ENCODE measurements around the gene SLAMF7.
"Not testable (repeated sequence)": the region's sequence is repeated elsewhere in the genome, so short reads cannot be mapped to it uniquely, and the experiment has no call there.

The SLAMF7 gene

DNA sequence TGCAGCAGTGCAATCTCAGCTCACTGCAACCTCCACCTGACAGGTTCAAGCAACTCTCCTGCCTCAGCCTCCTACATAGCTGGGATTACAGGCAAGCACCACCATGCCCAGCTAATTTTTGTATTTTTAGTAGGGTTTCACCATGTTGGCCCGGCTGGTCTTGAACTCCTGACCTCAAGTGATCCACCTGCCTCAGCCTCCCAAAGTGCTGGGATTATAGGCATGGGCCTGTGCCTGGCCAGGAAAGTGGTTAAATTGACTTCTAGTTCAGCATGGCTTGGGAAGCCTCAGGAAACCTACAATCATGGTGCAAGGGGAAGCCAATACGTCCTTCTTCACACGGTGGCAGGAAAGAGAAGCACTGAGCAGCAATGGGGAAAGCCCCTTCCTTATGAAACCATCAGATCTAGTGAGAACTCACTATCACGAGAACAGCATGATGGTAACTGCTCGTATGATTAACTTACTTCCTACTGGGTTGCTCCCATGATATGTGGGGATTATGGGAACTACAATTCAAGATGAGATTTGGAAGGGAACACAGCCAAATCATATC lies 26.4 kb upstream of the SLAMF7 start:
- not testable (repeated sequence) for H3K27ac Mint-ChIP-seq; H3K4me3 Mint-ChIP-seq; H3K36me3 Mint-ChIP-seq (ENCODE audit: low read depth); H3K27me3 Mint-ChIP-seq; H3K9me3 Mint-ChIP-seq
- H3K4me1 Mint-ChIP-seq (ENCODE audit: low read depth): peaks cover 56% of the 10 kb centered on the region

DNA sequence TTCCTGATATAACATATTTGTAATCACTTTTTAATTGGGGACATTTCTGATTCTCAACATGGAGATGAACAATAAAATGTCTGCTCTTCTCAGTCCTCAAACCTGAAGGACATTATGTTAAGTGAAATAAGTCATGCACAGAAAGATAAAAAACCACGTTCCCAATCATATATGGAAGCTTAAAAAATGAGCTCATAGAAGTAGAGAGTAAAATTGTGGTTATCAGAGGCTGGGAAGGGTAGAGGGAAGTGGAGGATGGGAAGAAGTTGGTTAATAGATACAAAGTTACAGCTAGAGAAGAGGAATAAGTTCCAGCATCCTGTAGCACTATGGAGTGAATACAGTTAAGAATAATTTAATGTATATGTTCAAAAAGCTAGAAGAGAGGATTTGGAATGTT lies 25.9 kb upstream of the SLAMF7 start:
- H3K27ac Mint-ChIP-seq: no peak overlapping the region
- no peak overlapping the region for H3K4me3 Mint-ChIP-seq
- no peaks in the 10 kb centered on the region for H3K9me3 Mint-ChIP-seq
- no peaks in the 10 kb centered on the region for H3K27me3 Mint-ChIP-seq
- H3K4me1 Mint-ChIP-seq (ENCODE audit: low read depth): peaks cover 62% of the 10 kb centered on the region
- no peaks in the 10 kb centered on the region for H3K36me3 Mint-ChIP-seq (ENCODE audit: low read depth)

DNA sequence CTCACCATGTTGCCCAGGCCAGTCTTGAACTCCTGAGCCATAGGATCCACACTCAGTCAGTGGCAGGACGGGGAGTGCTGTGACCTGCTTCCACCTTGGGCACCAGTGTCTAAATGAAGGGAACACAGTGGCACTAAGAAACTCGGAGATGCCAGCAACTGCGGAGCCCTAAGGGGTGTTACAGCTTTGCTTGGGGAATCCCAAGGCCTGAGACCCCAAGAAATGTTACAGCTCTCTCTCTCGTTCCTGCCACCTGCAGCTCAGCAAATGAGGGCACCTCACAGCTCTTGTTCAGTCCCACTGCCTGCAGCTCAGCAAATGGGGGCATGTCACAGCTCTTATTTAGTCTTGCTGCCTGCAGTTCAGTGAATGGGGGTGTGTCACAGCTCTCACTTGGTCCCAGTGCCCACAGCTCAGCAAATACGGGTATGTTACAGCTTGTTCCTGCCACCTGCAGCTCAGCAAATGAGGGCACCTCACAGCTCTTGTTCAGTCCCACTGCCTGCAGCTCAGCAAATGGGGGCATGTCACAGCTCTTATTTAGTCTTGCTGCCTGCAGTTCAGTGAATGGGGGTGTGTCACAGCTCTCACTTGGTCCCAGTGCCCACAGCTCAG lies 24.9 kb upstream of the SLAMF7 start:
- not testable (repeated sequence) for H3K27ac Mint-ChIP-seq
- peaks cover 67% of the 10 kb centered on the region for H3K4me1 Mint-ChIP-seq (ENCODE audit: low read depth)
- H3K4me3 Mint-ChIP-seq: peak overlapping the region; percentile 3

DNA sequence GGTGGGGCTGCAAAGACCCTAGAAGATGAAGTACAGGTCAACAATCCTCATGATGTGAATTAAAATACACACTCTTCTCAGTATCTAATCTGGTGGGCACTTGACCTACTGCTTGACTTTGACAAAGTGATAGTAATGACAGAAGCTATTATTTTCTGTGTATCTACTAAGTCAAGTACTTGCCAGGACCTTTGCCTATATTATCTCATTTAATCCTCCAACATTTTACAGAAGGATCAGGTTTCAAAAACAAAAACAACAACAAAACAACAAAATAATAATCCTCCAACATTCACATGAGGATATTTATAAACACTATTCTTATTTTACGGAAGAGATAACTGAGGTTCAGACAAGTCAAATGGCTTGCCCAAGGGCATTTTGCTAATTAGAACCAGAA lies 23.0 kb upstream of the SLAMF7 start:
- Mint-ChIP-seq H3K27ac (no peak overlapping the region), H3K27me3 (no peaks in the 10 kb centered on the region), H3K36me3 (ENCODE audit: low read depth) (no peaks in the 10 kb centered on the region), H3K9me3 (no peaks in the 10 kb centered on the region), H3K4me3 (no peak overlapping the region), H3K4me1 (ENCODE audit: low read depth) (peaks cover 80% of the 10 kb centered on the region)

More for the DNA sequence above, 24.9 kb upstream of the SLAMF7 start:
- not testable (repeated sequence) for H3K36me3 Mint-ChIP-seq (ENCODE audit: low read depth); H3K9me3 Mint-ChIP-seq; H3K27me3 Mint-ChIP-seq

DNA sequence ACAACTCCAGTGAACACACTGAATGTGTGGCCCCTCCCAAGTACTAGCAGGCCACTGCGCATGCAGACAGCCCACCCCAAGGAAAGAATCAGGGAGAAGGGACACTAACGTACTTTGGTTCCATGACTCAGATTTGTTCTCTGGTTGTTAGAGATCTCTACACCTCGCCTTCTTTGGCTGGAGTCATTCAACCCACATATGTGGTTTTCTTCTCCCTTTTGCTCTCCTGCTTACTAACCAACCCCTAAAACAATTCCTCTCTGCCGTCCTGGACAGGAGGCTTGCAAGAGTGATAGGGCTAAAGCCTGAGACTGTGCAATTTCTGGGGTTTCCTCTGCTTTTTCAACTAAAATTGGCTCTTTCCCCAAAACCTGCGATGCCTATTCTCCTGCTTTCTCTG lies 21.7 kb upstream of the SLAMF7 start:
- H3K27ac Mint-ChIP-seq: peak overlapping the region; percentile 6
- H3K4me3 Mint-ChIP-seq: no peak overlapping the region
- H3K27me3 Mint-ChIP-seq: no peaks in the 10 kb centered on the region
- H3K4me1 Mint-ChIP-seq (ENCODE audit: low read depth): peaks cover 77% of the 10 kb centered on the region
- H3K9me3 Mint-ChIP-seq: no peaks in the 10 kb centered on the region
- H3K36me3 Mint-ChIP-seq (ENCODE audit: low read depth): no peaks in the 10 kb centered on the region

DNA sequence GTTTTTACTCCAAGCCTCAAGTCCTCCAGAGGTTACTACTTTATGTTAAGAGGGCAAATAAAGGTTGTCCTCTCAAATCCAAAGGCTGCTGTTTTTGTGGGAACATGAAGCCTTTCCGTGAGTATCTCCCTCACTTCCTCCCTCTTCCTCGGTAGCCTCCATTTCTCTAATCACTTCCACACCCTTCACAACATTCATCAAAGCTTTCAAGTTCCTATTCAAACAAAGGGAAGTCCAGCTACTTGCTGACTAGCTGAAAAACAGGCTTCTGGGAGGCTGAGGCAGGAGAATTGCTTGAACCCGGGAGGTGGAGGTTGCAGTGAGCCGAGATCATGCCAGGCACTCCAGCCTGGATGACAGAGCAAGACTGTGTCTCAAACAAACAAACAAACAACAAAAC lies 20.8 kb upstream of the SLAMF7 start:
- no peaks in the 10 kb centered on the region for H3K27me3 Mint-ChIP-seq
- no peaks in the 10 kb centered on the region for H3K36me3 Mint-ChIP-seq (ENCODE audit: low read depth)
- peaks cover 77% of the 10 kb centered on the region for H3K4me1 Mint-ChIP-seq (ENCODE audit: low read depth)
- H3K9me3 Mint-ChIP-seq: no peaks in the 10 kb centered on the region
- no peak overlapping the region for H3K27ac Mint-ChIP-seq
- no peak overlapping the region for H3K4me3 Mint-ChIP-seq

DNA sequence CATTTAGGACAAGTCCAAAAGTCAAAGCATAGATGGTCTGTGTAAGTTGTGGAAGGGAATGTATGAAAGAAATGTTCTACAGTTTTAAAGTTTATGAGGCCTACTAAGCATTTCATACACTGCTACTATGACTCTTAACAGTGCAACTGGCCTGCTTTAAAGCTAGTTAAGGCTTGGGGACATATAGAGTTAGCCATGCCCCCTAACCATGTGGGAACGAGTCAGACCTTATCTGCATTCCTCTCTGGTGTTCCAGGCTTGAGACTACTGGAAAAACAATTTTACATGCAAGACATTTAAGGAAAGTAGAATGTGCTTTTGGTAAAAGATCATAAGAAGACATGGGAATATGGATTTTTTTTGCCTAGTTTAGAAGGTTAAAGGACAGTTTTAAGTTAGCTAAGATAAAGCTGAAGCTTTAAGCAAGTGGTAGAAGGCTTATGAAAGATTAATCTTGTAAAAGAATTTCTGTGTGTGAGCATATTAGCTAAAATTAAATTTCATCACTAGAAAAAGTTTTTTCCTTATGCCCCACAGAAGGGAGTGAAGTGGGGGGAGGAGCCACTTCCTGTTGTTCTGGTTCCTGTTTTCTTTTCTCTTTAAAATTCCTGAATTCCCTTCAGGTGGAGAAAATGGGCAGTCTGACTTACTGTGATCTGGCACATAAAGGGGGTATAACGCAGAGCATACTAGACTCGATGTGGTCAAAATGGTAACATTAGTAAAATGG lies 18.5 kb upstream of the SLAMF7 start:
- Mint-ChIP-seq H3K4me1 (ENCODE audit: low read depth) (peaks cover 70% of the 10 kb centered on the region), H3K27ac (peak overlapping the region; percentile 54), H3K9me3 (no peaks in the 10 kb centered on the region), H3K4me3 (no peak overlapping the region), H3K36me3 (ENCODE audit: low read depth) (no peaks in the 10 kb centered on the region), H3K27me3 (no peaks in the 10 kb centered on the region)

DNA sequence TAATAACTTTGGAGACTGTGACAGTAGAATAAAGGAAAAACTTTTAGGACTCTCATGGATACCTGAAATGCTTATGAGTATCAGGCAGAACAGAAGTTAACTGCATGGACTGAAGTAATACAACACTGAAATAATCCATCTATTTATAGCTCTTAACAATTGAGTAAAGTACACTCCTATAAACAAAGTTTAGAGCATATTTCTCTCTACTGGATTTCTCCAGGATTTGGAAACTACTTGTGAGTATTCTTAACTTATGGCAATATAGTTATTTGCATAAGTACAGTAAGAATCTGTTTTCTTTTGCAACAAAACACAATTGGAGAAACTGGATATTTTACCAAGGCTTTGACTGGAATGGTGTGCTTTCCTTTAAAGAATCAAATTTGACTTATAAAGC lies 17.6 kb upstream of the SLAMF7 start:
- peaks cover 65% of the 10 kb centered on the region for H3K4me1 Mint-ChIP-seq (ENCODE audit: low read depth)
- no peak overlapping the region for H3K4me3 Mint-ChIP-seq
- no peaks in the 10 kb centered on the region for H3K27me3 Mint-ChIP-seq
- no peaks in the 10 kb centered on the region for H3K9me3 Mint-ChIP-seq
- H3K27ac Mint-ChIP-seq: no peak overlapping the region
- H3K36me3 Mint-ChIP-seq (ENCODE audit: low read depth): no peaks in the 10 kb centered on the region

DNA sequence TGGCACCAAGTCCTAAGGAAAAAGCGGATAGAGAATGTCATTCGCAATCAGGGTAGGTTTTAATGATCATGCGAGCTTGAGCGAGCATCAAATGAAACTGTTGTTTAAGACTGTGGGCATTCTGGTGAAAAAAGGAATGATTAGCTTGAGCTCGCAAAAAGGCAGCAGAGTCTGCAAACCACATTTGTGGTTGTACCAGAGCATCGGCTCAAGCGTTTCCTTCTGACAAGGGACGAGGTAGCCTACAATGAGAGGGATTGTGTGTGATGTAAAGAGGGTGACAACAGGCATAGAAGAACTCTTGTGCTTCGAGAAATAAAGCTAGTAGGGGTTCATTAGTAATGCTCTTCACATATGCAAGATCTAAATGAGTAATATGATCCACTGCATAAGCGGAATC lies 16.3 kb upstream of the SLAMF7 start:
- Mint-ChIP-seq H3K27me3 (no peaks in the 10 kb centered on the region), H3K36me3 (ENCODE audit: low read depth) (no peaks in the 10 kb centered on the region), H3K9me3 (no peaks in the 10 kb centered on the region), H3K27ac (peak overlapping the region; percentile 27), H3K4me3 (peak overlapping the region; percentile 59), H3K4me1 (ENCODE audit: low read depth) (peaks cover 53% of the 10 kb centered on the region)

DNA sequence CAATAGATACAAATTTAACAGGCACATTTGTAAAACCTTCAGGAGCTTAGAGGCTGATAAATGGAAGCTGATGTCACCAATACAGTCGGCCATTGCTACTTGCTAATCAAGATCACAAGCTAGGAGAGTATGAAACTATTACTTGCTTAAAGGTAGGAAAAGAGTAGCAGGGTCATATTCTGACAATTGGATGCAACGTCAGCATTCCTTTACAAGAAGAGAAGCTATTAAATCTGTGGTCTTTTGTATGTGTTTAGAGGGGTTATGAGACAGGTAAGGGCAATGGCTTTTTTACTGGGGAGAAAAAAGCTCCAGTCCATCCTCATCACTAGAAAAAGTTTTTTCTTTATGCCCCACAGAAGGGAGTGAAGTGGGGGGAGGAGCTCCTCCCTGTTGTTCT lies 15.7 kb upstream of the SLAMF7 start:
- Mint-ChIP-seq H3K9me3 (no peaks in the 10 kb centered on the region), H3K36me3 (ENCODE audit: low read depth) (no peaks in the 10 kb centered on the region), H3K27ac (no peak overlapping the region), H3K4me1 (ENCODE audit: low read depth) (peaks cover 46% of the 10 kb centered on the region), H3K4me3 (no peak overlapping the region), H3K27me3 (no peaks in the 10 kb centered on the region)

DNA sequence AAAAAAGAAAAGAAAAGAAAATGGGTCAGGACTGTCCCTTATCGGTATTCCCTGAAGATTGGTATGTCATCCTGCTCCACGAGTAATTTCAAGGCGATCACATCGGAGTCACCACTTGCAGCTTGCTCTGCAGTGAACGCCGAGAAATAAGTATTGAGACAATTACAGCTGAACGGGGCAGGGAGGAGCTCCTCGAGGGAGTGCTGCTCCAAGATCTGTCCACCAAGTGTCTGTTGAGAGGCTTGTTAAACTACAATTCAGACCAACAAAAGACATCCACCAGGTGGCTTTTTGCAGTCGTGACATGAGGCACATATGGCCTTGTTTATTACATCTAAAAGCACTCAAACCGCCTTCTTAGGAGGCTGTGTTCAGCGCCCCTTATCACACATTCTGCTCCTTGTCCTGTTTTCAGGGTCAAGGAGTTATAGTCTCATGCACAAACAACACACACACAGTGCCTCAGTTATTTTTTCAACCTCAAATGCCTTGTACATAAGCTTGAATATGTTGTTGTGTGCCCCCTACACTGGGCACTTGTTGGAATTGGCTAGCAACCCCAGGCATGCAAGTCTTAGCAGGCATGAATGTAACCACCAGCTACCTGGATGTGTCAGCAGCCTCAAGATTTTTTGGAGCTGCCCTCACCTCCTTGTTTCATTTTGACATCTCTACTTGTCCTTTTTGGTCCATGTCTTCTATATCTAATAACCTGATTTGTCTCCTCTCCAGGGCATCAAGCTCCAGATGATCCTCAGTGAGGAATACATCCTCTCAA lies 14.4 kb upstream of the SLAMF7 start:
- Mint-ChIP-seq H3K4me1 (ENCODE audit: low read depth) (peaks cover 43% of the 10 kb centered on the region), H3K4me3 (no peak overlapping the region), H3K27ac (no peak overlapping the region), H3K9me3 (no peaks in the 10 kb centered on the region), H3K36me3 (ENCODE audit: low read depth) (no peaks in the 10 kb centered on the region), H3K27me3 (no peaks in the 10 kb centered on the region)

DNA sequence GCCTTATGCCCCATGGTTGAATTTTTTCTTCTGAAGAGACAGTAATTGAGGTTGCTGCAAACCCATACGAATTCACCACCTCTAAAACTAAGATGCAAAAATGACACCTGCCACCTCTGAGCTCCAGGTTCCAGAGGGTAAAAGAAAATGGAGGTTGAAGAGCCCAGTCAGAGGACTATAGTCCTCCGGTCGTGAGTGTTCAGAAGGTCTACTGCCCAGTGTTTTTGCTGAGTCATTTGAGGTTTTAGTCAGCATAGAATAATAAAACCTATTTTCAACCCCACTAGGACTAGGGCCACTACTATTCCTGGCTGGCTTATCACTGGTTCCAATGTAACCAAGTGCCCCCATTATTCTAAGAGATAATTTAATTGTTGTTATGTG lies 12.9 kb upstream of the SLAMF7 start:
- Mint-ChIP-seq H3K27me3 (no peaks in the 10 kb centered on the region), H3K4me1 (ENCODE audit: low read depth) (peaks cover 30% of the 10 kb centered on the region), H3K27ac (no peak overlapping the region), H3K9me3 (no peaks in the 10 kb centered on the region), H3K36me3 (ENCODE audit: low read depth) (no peaks in the 10 kb centered on the region), H3K4me3 (no peak overlapping the region)

DNA sequence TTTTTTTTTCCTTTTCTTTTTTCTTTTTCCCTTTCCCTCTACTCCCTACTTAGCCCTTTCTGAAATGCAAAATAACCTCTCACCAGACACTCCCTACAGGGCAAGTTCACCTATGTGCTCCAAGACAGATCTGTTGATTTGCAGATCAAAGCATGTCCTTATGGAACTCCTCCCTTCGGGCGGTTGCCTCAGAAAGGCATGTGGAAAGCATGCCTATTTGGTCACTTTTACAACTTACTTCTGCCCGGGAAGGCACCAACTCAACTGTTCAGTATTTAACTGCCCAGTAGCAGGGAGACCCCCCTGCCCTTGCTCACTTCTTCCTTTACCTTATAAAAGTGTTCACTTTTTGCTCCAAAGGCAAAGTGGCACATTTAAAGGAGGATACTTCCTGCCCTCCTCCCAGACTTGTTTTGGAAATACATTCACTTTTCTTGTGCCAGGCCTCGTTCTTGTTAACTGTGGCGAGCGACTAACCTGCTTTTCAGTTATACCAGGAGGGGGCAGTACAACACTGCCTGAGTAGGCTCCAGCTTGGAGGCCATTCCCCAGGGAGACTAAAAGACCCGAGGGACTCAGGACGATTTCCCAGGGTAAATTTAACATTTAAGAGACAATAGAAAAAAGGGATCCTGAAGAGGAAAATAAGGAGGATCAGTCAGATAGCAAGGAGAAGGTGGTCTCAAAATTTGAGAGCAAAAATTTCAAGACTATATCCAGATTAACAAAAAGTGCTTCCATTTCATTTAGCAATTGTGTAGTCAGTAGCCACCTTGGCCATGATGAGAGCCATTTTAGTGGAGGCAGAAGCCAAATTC lies 12.3 kb upstream of the SLAMF7 start:
- H3K4me3 Mint-ChIP-seq: no peak overlapping the region
- no peaks in the 10 kb centered on the region for H3K9me3 Mint-ChIP-seq
- H3K4me1 Mint-ChIP-seq (ENCODE audit: low read depth): peaks cover 33% of the 10 kb centered on the region
- H3K36me3 Mint-ChIP-seq (ENCODE audit: low read depth): peaks cover 2% of the 10 kb centered on the region
- H3K27ac Mint-ChIP-seq: no peak overlapping the region
- no peaks in the 10 kb centered on the region for H3K27me3 Mint-ChIP-seq

DNA sequence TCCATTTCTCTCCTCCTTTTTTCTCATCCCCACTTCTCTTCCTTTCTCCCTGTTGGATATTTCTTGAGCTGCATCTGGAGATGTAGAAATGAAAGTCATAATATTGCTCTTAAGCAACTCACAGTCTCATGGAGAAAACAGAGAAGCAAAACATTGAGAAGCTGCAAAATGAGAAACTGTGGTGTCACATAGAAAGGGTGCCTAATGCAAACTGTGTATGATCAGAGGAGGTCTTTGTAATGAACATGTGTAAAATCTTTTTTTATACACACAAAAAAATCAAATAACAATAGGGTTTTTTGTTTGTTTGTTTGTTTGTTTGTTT lies 11.8 kb upstream of the SLAMF7 start:
- Mint-ChIP-seq H3K9me3 (peaks cover 2% of the 10 kb centered on the region), H3K27ac (no peak overlapping the region), H3K36me3 (ENCODE audit: low read depth) (peaks cover 8% of the 10 kb centered on the region), H3K4me3 (no peak overlapping the region), H3K4me1 (ENCODE audit: low read depth) (peaks cover 35% of the 10 kb centered on the region), H3K27me3 (no peaks in the 10 kb centered on the region)

DNA sequence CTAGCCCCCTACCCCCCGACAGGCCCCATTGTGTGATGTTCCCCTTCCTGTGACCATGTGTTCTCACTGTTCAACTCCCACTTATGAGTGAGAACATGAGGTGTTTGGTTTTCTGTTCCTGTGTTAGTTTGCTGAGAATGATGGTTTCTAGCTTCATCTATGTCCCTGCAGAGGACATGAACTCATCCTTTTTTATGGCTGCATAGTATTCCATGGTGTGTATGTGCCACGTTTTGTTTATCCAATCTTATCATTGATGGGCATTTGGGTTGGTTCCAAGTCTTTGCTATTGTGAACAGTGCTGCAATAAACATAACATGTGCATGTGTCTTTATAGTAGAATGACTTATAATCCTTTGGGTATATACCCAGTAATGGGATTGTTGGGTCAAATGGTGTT lies 7.5 kb upstream of the SLAMF7 start:
- peaks cover 40% of the 10 kb centered on the region for H3K36me3 Mint-ChIP-seq (ENCODE audit: low read depth)
- H3K4me1 Mint-ChIP-seq (ENCODE audit: low read depth): peaks cover 45% of the 10 kb centered on the region
- peaks cover 35% of the 10 kb centered on the region for H3K9me3 Mint-ChIP-seq
- not testable (repeated sequence) for H3K27me3 Mint-ChIP-seq, H3K4me3 Mint-ChIP-seq
- peak overlapping the region; percentile 58 for H3K27ac Mint-ChIP-seq
